Stimulated activated naive B cell treated with anti-CD40 and anti-IgM and Interleukin-4, amounts not matched to agents 10 μg/mL and 1 μg/mL and 100 μg/mL, for 72 hours (primary cell): ENCODE results near the gene FAHD2B.
A peak's percentile ranks its signal among the peaks of the same experiment; 100 is the strongest.
"Not testable (repeated sequence)": the region's sequence is repeated elsewhere in the genome, so short reads cannot be mapped to it uniquely, and the experiment has no call there.

Experiments used
- ATAC-seq, 2 donors: fragments of 150-1000 bp; cut with Tn5 transposase; replicated peaks; 2 replicates each; pipeline ENCODE4 v1.10.0; 2021; ENCODE audit warnings: moderate library complexity in 1 of 2
- DNase-seq: peaks from one replicate; pipeline ENCODE4 v3.0.0; 2021
- H3K27ac Mint-ChIP-seq: one replicate; pipeline ENCODE4 v1.8.0; 2022; ENCODE audit warnings: mild to moderate bottlenecking, mixed read lengths
- H3K27me3 Mint-ChIP-seq, 2 donors: one replicate each; pipeline ENCODE4 v1.8.0; 2022; ENCODE audit warnings: mixed read lengths in 2 of 2
- H3K36me3 Mint-ChIP-seq, 2 donors: one replicate each; pipeline ENCODE4 v1.8.0; 2022; ENCODE audit warnings: mixed read lengths in 2 of 2, mild to moderate bottlenecking in 1 of 2
- H3K4me1 Mint-ChIP-seq, 2 donors: one replicate each; pipeline ENCODE4 v1.8.0; 2022; ENCODE audit warnings: mixed read lengths in 2 of 2, mild to moderate bottlenecking in 1 of 2
- H3K4me3 Mint-ChIP-seq, 2 donors: one replicate each; pipeline ENCODE4 v1.8.0; 2022; ENCODE audit warnings: mild to moderate bottlenecking in 2 of 2, mixed read lengths in 2 of 2, moderate library complexity in 1 of 2
- H3K9me3 Mint-ChIP-seq, 2 donors: one replicate each; pipeline ENCODE4 v1.8.0; 2022; ENCODE audit warnings: mixed read lengths in 2 of 2, mild to moderate bottlenecking in 1 of 2

FAHD2B gene

DNA sequence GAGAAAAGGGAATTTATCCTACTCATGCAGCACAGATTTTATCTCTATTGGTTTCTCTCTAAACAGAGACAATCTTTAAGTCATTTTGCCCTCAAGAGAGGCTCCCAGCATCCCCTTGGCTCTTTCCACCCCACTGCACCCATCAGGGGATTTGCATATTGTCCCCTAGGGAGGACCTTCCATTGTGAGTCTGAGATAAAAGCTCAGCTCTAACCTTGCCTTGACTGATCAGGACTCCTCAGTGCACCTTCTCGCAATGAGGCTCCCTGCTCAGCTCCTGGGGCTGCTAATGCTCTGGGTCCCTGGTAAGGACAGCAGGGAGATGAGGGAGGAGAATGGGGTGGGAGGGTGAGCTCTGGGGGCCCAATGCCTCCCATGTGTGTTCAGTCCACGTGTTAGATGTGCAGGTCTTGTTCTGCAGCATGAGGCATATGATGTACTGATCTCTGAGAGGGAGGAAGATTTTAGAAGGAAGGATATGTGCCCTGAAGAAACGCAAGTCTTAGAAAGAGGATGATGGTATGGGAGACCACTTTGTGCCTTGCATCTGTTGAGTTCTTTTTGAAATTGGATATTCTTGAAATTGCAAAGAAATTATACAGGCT lies 48.7 kb downstream of the FAHD2B start:
- not testable (repeated sequence) for H3K27me3 Mint-ChIP-seq, H3K9me3 Mint-ChIP-seq, H3K36me3 Mint-ChIP-seq, H3K27ac Mint-ChIP-seq
- peak; percentile 13 for DNase-seq
- peaks cover 29 to 44% of the 10 kb centered on the region in 2 donors for H3K4me1 Mint-ChIP-seq
- peak overlapping the region; percentile 19 to 46 for H3K4me3 Mint-ChIP-seq
- peak; percentile 61 to 73 for ATAC-seq
